COLO829 (cell line): Measurements from ENCODE around the gene ERVW-1.

Experiments
- DNase-seq: peaks from one replicate; pipeline ENCODE4 v3.0.0; 2012; ENCODE audit warnings: low spot score

The ERVW-1 gene

GRCh38 chr7:92423710-92424131 lies 54.0 kb downstream of the ERVW-1 start:
- DNase-seq, result no peak

GRCh38 chr7:92422926-92423325 lies 54.8 kb downstream of the ERVW-1 start:
- DNase-seq, result no peak

- no peak for DNase-seq
These were observed 55.9 kb downstream of the ERVW-1 start for GRCh38 chr7:92421676-92422435.
